Body of pancreas (tissue), 4 donors: ENCODE results near the gene AVL9.

Source experiments
- CTCF ChIP-seq, 7 experiments: fragments of 450-650 bp in 4 of 7; fragments of 200-600 bp in 3 of 7; sonication (generic) in 3 of 7; IDR thresholded peaks; one replicate each; pipeline ENCODE4 v1.5.1; 2016 to 2019; ENCODE audit warnings: antibody characterized with exemption in 7 of 7
- POLR2A ChIP-seq, 3 donors: fragments of 450-650 bp; IDR thresholded peaks; one replicate each; pipeline ENCODE4 v1.6.1; 2016; ENCODE audit warnings: antibody characterized with exemption in 3 of 3, mild to moderate bottlenecking in 2 of 3

- TF ChIP-seq CTCF (IDR thresholded peaks at IDR 0.05), result no peak
- TF ChIP-seq POLR2A (IDR thresholded peaks at IDR 0.05), result no peak
These were observed 99.7 kb downstream of the AVL9 start for GRCh38 chr7:32594965-32595490.
